ENCODE data around the gene UCK2.

UCK2 gene

DNA sequence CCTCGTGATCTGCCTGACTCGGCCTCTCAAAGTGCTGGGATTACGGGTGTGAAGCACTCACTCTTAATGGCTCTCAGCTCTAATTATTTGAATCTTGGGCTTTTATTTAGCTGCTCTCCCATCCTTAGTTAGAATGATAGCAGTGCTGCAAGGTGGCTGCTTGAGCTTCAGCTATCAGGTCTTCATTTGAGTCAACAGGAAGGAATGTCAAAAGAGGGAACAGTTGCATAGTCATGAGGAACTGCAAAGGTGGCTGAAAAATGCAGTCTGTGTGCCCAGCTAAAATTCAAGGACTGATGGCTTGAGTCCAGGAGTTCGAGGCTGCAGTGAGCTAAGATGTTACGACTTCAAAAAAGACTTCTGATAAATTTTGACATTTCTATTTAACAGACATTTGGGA, 55.6 kb downstream of the UCK2 start:
- DNase-seq: peak; percentile 11

DNA sequence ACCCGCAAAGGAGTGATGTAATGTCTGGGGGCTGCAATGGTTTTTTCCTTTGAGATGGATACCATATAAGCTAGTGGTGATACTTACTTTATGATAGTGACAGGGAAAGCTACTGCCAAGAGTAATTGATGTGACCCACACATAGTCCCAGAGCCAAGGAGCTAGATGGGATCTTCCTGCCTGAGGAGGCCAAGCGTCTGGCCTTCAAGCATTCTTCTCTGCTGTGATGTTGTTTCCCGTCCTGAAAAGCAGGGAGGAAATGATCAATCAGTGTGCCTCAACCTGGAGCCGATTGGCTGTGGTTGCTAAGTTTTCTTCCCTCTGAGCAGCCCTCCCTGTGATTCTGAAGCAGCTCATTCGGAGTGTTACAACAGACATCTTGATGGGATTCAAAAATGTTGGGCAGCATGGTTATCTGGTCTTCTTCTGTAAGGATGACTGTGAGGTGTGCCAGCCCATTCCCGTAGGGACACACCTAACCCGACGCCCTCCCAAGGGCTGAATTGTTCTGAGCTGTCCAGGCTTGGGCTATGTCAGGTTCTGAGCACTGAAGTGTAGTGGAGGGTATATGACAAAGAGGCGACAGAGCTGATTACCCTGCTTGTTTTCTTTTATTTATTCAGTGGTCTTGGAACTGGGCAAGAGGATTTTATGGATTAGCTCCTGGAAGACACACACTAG, 56.7 kb downstream of the UCK2 start:
- DNase-seq: no peak

DNA sequence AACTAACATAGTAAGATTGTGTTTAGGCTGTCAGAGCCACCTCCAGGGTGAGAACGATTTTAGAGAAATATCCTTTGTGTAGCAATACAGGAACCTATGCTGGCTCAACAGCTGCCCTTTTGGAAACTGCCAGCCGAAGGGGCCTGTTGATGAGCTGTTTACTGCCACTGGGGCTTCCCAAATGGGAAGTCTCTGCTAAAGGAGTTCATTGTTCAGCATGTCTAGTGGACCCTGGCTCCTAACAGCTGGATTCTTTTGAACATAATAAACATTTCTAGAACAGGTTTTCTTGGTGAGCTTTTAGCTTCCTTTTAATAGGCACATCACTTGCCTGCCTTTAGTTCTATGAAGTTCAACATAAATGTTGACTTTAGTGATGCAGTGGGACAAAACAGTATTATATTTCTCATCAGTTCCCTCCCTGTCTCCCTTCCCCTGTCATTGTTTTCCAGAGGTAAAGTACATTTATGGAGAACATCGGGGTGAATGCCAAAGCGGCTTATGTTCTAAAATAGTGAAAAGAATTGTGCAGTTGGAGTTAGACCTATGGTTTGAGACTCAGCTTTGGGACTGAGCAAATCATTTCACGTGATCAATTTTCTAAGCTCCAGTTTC, 57.4 kb downstream of the UCK2 start:
- DNase-seq: no peak

DNA sequence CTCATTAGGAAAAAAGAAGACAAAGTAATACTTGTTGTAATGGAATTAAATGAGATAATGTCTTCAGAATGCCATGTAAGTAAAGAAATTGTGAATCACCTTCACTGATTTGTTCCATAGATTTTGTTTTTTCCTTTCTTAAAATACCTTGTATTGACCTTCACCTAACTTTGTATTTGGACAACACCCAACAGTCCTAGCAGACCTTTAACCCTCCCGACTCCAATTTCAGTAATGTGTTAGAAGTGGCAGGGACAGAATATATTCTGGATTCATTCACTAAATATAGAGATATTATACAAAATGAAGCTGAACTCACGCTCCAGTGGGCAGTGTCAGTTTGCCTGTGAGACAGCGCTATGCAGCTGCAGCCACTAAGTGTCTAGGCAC, 57.9 kb downstream of the UCK2 start:
- DNase-seq: no peak

DNA sequence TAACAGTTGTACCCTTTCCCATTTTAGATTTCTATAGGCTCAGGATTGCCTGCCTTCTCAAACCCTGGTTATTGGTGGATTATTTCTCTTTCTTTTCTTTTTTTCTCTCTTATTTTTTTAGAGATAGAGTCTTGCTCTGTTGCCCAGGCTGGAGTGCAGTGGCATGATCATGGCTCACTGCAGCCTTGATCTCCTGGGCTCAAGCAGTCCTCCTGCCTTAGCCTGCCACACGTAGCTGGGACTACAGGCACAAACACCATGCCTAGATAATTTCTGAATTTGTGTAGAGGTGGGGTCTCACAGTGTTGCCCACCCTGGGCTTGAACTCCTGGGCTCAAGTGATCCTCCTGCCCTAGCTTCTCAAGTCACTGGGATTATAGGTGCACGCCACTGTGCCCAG, 58.8 kb downstream of the UCK2 start:
- DNase-seq: no peak

DNA sequence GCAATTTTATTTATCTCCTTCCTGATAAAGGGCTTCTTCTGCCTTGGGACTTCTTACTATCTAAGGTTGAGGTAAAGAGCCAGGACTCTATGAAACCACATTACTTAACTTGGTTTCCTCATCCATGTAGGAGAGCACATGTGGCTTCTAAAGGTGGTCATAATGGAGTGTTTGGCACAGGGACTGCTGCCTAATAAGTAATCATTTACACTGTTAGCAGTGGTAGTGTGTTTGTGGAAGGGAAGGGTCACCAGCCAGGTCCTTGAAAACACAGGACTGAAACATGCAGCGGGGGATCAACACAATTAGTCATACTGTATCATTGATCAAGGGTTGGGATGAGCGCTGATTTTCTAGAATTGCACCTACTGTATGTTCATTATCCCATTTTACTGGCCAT, 59.6 kb downstream of the UCK2 start:
- DNase-seq: no peak

DNA sequence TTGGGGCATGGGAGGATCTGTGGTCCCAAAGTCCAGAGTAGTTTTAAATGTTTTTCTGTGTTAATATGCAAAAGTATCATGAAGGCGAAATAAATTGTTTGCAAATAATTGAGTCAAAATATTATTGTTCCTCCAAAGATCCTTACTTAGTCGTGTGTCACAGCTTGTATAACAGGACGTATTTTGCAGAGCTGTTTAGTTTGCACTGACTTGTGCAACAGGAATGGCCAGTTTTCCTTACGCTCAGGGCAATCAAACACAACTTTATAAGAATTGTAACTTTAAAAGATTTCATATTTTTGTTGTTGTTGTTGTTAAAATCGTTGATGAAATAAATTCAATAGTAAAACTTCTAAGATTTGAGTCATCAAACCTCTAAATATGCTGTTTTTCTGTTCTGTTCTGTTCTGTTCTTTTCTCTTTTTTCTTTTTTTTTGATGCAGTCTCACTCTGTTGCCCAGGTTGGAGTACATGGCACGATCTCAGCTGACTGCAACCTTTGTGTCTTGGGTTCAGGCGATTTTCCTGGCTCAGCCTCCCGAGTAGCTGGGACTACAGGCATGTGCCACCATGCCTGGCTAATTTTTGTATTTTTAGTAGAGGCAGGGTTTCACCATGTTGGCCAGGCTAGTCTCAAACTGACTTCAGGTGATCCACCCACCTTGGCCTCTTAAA, 60.6 kb downstream of the UCK2 start:
- no peak for DNase-seq

DNA sequence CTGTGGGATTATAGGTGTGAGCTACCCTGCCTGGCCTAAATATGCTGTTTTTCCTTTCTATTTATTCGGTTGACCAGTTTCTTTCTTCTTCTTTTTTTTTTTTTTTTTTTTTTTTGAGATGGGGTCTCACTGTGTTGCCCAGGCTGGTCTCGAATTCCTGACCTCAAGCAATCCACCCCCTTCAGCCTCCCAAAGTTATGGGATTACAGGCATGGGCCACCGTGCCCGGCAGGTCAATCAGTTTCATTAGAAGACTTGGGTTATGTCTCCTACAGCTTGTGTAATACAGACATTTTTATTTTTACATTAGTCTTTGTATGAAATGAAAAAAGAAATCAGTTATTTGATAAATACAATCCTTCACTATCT, 61.1 kb downstream of the UCK2 start:
- no peak for DNase-seq

DNA sequence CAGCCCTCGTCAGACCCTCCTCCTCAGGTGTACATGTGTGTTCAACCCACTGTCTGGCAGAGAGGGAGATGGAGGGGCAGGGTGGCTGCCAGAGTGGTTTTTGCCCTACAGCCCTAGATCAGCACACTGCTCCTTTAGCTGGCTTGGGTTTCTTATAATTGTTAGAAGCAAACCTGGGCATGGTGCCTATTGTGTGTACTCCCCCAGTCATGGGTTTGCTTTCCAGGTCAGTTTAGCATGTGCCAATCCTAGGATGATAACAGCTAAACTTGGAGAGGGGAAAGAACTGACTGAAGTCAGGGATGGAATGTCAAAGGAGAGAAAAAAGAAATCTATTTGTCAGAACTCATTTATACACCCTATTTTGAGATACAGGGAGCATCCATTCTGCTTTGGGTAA, 63.3 kb downstream of the UCK2 start:
- no peak for DNase-seq

DNA sequence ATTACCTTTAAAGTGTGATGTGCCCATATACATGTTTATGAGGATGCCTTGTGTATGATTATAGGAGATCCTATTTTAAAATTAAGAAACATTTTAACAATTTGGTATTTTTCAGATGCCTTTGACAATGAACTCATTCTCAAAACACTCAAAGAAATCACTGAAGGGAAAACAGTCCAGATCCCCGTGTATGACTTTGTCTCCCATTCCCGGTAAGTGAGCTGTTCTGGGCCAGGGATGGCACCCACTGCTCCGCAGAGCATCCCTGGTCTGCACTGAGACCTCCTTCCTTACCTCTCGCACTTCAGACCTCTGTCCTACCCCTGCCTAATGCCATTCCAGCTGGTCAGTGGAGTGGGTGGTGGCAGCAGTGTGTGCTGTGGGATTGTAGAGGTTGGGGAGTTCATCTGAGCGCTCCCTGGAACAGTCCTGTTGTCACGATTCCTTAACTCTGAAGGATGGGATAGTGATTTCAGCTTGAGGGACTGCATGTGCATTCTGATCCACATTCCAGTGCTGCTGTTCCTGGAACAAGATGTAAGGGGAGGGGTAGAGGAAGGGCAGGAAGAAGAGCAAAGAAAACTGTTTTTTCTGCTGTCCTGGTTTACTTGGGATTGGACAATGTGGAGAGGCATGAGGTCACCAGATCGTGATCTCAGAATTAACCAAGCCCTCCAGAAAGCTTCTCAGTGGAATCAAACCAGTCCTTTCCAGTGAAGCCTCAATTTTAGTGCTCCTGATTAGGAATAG, 63.9 kb downstream of the UCK2 start:
- DNase-seq: no peak

DNA sequence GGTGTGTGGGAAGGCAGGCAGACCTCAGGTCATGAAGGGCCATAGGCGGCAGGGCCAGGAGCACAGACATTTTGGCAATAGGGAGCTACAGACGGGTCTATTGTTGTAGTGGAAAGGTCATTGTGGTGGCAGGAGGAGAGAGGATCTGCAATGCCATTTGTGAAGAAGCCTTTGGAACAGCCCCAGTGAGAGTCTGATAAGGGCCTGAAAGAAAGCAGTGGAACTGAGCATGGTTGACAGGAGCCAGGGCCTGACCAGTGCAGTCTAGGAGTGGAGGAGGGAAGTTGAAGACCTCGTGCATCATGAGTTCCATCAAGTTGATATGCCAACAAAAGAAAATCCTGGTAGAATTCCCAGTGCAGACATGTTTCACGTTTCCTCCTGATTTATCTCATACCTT, 65.5 kb downstream of the UCK2 start:
- DNase-seq: no peak

DNA sequence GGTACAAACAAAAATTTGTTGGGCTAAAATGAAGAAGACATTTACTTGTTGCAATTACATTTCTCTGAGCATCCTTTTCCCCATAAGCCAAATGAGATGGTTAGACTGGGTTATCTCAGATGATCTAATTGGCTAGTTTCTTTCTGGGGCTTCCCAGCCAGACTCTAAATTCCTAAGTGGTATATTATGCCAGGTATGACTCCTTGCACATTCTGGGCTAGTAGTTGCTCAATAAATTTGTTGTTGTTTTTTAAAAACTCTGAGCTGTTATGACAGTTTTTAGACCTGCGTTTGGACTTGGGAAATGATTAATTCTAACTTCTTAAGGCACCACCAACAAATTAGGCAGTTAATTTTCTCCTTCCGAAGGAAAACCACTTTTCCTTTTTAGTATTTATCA, 66.1 kb downstream of the UCK2 start:
- no peak for DNase-seq

DNA sequence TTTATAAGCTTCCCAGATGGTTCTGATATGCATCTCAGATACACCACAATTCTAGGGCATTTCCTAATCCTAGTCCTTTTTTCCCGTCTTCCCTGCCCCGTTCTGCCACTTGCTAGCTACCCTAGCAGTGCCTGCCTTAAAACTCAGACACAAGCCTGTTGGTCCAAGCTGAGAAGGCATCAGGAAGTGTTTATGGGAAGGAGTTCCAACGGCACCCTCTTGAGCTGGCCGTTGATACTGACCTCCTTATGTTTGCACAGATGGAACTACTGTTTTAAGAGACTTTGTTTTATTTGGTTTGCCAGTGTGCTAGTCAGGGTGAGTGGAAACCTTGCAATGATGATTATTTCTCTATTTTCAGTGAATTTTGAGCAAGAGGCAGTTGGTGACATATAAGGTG, 67.2 kb downstream of the UCK2 start:
- peak; percentile 13 for DNase-seq

DNA sequence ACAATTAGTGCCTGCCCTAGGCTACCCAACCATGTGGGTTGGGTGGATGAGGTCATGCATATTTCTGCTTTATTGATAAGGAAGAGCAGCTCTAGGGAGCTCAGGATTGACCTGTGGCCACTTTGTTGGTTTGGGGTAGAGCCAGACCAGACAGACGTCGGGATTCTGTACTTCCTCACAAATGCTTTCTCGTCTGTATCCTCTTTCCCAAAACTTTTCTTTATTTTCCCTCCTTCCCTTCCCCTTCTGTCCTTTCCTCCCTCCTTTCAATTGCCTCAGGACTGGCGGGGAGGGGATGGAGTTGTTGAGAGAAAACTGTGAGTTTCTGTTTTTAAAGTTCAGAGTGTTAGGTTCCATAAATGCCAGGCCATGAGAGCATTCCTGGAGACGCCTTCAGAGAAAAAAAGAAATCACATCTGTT, 68.0 kb downstream of the UCK2 start:
- no peak for DNase-seq

DNA sequence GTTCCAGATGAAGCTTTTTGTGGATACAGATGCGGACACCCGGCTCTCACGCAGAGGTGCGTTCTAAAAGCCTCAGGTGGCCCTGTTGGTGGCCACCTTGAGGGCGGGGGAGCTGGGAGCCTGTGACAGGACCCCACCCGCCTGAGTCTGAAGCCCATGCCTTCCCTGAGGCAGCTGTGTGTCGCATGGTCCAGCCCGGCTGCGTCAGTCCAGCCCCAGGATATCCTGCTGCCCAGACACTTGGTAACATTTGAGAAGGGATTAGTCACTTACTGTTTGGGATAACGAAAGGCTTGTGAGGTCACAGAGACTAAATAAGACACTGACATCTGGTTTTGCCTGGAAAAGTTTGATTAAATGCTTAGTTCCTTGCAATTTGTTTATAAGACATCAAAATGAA, 68.9 kb downstream of the UCK2 start:
- DNase-seq: no peak

DNA sequence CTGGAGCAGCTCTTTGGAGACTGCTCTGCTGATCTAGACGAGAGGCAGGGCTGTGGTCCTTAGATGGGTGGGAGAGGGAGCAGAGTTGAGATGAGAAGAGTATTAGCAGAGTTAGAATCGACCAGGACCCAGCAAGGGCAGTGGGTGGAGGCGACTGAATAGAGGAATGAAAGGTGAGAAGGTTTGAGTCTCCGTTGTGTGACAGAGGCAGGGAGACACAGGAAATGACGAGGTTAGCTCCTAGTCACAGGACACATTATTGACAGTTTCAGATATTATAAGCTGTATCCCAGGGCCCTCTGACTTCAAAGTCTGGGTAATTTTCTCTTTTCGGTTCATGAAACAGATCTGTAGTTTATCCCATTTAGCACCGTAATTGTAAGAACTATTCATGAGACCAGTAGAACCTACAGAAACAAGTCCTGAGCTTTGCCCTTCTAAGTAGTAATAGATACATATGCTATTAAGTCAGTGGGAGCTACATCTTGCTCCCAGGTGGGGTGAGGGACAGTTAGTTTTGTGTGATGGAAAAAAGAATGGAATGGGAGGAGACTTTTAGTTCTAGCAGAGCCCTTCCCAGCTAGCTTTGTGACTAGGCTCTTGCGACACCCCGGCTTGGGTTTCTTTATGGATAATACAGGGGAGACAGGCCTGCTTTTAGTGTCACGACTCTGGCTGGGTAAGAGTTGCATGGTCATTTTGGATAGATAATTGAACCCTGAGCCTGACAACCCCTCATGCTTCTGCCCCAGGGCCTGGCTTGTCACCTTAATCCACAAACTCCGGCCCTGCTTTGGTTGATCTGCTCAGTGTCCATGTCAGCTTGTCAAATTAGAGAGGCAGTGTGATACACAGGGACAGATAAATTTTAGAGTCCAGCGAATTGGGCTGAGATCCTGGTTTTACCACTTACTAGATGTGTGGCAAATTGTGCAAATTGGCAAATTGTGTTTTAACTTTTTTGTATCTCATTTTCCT, 70.2 kb downstream of the UCK2 start:
- DNase-seq: no peak

DNA sequence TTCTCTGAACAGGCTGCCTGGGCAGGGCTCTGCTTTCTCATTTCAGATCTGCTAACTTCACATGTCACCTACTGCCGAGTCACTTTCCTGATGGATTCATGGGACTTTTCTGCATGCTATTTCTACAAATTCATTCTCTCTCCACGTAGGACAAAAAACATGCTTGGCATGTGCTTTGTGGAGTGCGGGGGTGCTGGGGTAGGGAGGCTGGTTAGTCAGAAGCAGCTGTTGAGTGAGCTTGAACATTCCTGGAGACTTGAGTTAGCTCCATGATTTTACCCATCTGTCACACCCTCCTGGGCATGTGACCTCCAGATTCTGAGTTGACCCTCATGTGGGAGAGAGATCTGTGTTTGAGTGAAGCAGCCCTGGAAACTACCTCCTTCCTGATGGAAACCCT, 71.4 kb downstream of the UCK2 start:
- DNase-seq: no peak

DNA sequence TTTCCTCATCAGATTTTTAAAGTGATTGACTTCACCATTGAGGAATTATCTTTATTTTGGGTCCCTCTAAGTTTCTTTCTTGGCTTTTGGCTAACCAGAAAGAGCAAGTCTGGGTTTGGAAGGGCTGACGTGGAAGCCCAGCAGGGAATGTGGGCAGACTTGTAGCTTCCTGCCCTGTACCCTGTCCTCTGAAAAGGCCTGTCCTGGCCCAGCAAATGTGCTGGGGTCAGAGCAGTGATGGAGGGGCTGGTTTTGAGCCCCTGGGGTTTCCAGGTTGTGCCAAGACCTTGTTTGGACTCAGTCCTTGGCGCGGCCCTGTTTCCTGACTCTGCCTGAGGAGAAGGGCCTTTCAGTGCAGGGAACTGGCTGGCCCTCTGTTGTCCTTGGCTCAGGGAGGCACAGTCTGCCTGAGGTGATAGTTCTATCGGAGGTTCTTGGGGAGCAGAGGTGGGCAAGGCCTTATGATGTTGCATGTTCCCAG, 72.1 kb downstream of the UCK2 start:
- no peak for DNase-seq

DNA sequence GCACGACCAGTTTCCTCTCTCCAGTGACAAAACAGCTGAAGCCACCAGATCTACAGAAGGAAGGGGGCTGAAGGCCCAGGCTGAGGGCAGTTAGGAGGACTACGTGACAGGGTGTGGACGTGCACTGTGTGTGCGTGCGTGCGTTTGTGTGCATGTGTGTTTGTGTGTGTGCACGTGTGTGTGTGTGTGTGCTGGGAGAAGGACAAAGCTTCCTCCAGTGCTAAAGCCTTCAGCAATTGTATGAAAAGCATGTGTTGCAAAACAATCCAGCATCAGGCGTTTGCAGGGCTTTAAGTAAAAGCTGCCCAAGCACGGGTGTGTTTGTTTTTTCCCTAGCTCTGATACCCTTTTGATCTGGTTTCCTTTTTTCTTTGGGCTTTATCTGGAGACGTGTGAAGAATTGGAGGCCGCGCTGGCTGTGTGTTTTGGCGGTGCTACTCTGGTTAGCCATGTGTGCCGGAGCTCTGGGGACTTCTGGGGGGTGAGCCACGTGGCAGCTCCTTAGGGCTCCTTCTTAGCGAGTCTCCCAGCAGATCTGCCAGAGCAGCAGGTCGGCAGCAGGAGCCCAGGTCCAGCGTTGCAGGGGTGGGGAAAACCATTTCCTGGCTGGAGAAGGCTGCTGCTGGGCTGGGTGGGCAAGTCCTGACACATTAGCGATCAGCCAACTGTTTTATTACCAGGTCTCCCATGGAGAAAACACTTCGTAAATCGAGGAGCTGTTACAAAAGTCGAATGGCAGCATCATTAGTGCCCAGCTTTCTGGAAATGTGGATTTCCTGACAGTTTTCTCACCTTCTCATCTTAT, 73.4 kb downstream of the UCK2 start:
- DNase-seq: no peak

DNA sequence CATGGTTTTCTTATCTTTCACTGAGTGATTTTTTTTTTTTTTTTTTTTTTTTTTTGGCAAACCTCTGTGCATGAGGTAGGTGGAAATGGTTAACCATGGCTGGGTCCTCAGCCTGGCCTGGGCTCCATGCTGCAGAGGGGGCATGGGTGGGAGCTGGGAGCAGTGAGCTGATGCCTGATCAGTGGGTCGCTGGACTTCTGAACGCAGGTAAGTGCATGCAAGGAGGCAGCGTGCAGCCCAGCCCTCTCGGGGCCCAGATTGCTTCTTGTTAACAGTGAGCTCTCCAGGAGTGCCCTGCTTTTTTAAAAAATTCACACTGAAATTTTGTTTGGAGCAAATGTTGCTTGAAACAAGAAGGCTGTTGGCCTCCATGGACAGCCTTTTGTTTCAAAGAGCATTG, 75.2 kb downstream of the UCK2 start:
- no peak for DNase-seq

DNA sequence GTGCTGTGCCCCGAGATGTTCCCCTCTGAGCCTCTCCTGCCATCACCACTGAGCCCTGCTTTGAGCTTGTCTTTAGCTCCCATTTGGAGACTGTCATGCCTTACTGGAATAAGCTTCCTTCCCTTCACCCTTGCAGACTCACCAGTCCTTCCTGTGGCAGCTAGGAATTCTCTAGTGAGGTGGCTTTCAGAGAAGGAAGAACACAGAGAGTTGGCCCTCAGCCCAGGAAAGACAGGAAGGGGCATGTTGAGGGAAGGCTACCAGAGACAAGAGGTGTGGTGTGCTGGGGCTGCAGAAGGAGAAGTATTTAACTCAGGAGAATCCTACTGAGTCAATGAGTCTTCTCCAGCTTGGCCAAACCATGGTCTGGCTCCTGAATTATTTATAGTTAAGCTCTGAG, 76.3 kb downstream of the UCK2 start:
- DNase-seq: no peak

DNA sequence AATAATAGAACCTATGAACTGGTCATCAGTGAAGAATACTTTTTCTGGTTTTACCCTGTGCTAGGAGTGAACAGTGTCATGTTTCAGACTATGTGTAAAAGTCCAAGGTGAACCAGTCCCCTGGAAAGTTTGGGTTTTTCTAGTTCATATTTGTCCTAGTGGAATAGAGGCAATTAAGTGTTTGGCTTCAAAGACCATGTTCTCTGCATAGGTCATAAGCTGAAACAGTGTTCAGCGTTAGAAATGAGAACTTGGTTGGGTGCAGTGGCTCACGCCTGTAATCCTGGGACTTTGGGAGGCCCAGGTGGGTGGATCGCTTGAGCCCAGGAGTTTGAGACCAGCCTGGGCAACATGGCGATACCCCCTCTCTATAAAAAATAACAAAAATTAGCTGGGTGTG, 77.5 kb downstream of the UCK2 start:
- DNase-seq: no peak

Measured in DMS53 (cell line).